Eye (tissue), 1 donor: ENCODE results near the gene HRH3.

Experiments
- DNase-seq: peaks from one replicate; pipeline ENCODE4 v3.0.0-alpha.2; 2015

HRH3 gene

DNA sequence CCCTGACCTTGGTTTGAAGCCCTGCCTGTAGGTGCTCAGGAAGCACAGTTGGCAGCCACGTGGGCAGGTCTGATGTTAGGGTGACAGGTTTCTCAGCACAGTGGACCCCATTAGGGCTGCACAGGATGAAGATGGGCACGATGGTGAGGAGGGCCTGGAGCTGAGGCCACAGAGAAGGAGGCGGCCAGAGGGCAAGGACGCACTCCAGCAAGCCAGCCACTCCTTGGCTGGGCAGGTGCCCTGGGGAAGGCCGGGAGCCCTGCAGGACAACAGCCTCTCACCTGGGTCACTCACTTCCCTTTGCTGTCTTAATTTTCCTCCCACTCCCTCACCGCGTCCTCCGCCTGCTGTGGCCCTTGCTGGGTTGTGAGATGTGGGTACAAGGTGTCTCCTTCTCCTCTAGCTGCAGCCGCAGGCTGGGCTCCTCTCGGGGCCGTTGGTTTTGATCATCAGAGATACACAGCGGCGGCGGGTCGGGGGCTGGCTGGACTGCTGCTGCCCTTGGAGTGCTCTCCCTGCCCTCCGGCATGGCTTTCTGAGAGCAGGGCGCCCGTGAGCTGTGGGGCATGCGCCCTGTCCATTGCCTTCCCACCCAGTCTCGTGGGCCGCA lies 23.9 kb upstream of the HRH3 start:
- DNase-seq, result no peak

DNA sequence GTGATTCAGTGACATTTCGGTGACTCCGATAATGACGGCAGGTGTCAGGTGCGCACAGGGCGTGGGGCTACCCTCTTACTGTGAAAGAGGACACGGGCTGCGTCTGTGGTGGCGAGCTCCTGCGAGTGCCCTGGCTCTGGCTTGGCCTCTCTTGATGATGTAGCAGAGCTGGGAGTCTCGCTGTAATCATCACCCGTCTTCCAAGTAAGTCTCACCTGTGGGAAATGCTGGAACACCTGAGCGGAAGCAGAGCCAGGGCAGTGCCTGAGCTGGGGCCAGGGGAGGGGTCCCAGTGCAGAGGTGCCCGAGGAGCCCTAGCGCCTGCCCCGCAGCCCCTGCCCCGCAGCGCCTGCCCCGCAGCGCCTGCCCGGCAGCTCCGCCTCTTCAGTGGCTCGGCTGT lies 23.0 kb upstream of the HRH3 start:
- DNase-seq, result no peak

- DNase-seq, result no peak
Observed at GRCh38 chr20:62242176-62242575, 22.1 kb upstream of the HRH3 start.

- DNase-seq, result no peak
Observed at GRCh38 chr20:62241506-62241905, 21.4 kb upstream of the HRH3 start.

DNA sequence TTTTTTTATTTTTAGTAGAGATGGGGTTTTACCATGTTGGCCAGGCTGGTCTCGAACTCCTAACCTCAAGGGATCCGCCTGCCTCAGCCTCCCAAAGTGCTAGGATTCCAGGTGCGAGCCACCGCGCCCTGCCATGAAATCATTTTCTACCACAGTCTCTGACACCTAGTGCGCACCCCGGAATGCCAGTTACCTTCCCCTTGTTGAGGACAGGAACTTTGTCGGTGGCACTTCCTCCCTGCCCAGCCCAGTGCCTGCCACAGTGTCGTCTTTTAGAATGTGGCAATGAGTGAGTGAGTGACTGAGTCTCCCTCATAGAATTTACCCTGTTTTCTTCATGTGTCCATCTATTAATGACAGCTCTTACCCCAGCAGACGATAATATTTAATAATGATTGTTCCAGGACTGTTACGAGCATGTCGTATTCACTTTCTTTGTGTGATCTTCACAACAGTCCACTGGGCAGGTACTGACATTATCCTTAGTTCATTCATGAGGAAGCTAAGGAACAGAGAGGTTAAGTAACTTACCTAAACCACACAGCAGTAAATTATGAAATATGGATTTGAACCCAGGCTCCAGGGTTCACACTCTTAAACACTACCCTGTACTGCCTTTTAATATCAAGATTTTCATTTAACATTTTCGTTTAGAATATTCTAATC lies 20.1 kb upstream of the HRH3 start:
- no peak for DNase-seq

DNA sequence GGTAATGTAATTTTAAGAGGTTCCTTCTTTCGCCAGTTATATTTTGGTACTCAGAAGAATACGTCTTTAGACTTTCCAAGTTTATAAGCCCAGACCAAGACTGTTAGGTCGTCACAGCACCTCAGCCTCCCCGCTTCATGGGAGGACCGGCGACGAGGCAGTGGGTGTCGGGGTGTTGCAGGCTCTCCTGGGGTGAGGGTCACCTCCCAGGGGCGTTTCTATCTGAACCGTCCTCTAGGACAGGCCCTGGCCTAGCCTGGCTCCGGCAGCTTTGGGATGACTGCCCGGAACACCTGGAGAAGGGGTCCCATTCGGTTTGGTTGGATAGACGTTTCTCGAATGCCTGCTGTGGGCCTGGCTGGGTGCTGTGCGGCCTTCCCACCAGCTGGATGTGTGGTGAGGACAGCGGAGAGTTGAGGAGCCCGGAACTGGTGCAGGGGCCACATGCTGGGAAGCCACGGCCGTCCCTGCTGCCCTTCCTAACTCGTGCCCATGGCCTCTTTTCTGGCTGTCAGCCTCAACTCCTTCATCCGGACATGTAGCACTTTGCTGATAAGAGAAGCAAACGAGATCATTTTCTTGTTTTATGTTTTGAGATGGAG lies 19.3 kb upstream of the HRH3 start:
- DNase-seq, result no peak

DNA sequence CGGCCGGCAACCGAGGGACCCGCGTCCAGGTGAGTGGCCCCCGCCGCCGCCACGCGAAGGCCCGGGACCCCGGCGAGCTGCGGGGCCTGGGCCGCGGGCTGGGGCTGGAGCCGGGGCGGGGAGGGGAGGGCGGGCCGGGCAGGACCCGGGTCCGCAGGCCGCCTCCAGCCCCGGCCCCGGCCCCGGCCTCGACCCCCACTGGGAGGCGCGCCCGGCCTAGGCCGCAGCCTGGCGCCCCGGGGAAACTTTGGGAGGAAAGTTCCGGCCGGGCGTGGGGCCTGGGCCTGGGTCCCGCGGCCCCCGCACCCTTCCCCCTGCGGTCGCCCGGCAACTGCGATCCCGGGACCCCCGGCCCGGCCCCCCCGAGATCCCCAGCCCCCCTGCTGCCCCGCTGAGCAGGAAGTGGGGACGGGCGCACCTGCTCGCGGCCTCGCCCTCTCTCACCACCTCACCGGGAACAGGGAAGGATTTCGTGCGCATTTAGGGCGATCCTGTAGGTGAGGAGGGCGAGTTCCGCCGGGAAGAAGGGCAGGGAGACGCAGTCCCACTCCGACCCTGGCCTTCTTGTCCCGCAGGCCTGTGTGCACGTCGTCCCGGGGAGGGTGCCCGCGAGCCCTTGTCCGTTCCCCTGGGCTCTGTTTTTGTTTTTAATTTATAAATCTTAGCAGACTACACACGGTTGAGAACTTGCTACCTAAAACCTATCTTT lies 18.6 kb upstream of the HRH3 start:
- DNase-seq, result no peak

DNA sequence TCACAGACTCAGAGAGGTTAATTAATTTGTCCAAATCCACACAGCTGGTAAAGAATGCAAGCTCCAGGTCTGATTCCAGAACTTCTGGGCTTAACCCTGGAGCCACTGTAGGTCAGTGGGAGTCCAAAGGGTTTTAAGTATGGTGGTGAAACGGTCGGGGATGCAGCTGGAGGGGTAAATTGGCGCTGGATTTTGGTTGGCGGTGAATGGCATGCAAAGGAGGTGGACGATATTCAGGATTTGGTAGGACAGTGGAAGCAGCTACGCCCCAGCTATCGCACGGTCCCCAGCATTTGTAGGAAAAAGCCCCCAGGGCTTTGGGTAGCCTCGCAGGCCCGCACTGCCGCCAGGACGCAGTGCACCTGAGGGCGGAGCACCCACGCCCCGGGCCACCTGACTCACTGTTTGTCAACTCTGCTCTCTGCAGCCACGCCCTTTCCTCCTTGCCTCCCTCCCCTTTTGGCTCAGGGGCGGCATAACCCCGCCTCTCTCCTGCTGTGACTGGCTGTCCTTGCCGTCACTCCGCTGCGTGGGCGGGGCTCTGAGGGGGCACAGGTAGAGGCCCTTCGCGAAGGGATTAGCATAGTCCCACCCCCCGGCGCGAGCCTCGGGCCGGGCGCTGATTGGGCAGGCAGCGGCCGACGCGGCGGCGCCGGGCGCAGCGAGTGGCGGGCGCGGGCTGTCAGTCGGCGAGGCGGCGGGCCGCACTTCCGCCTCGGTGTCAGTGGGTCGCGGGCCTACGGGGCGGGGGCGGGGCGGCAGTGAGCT lies 17.9 kb upstream of the HRH3 start, which contains the start of gene OSBPL2:
TSS of gene OSBPL2 (plus strand) at position 721 of the 768 bp plus-strand sequence. CDS start 17,664 bp downstream, outside the sequence.
- DNase-seq, result peak; percentile 100

DNA sequence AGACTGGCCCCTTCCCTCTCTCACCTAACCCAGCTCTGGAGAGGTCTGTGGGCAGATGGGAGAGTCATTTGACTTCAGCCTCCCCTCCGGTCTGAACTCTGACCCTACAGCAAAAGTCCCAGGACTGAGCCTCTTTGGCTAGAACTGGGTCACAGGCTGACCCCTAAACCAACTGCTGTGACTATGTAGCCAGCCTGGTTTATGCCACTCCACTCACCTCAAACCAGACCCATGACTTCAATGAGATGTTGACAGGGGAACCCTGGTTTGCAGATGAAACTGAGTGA lies 17.4 kb upstream of the HRH3 start:
- DNase-seq, result no peak

- peak; percentile 95 for DNase-seq
Observed at GRCh38 chr20:62236766-62237513, 16.9 kb upstream of the HRH3 start.

DNA sequence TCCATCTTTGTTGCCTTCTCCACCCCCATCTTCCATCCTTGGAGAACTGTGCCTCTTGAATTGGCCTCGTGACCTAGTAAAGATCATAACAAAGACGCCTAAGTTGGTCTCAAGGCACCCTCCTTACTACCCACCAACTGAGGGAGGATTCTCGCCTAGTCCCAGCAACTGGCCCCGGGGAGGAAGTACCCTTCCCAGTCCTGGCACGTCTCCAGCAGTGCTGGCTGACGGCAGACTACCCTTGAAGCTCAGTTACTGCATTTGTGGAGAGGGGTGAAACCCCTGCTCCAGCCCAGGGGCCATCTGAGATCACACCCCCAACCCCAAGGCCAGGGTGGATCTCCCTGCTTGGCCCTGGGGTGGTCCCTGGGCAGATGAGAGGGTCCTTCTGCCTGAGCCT lies 16.1 kb upstream of the HRH3 start:
- no peak for DNase-seq

GRCh38 chr20:62235777-62236157 lies 15.7 kb upstream of the HRH3 start:
- DNase-seq, result no peak

- DNase-seq, result no peak
Observed at GRCh38 chr20:62235001-62235776, 15.1 kb upstream of the HRH3 start.

DNA sequence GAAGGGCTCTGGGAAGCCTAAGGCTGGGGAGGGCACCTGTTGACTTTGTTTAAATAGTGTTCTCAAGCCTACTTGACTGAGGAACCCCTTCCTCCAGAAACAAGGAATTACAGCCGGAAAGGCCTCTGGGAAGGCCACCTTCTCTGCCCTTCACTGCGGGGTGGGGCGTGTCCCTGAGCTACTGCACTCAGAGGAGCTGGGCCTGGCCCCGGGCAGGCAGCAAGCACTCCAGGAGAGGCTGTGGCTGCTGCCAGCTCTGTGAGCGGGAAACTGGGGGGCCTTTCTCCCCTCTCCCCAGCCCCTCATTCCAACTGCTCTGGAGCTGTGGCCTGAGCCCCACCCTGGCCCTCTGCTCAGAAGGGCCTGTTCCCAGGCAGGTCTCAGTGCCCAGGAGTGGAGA lies 14.3 kb upstream of the HRH3 start:
- DNase-seq, result no peak

- DNase-seq, result no peak
Observed at GRCh38 chr20:62233684-62234083, 13.6 kb upstream of the HRH3 start.

DNA sequence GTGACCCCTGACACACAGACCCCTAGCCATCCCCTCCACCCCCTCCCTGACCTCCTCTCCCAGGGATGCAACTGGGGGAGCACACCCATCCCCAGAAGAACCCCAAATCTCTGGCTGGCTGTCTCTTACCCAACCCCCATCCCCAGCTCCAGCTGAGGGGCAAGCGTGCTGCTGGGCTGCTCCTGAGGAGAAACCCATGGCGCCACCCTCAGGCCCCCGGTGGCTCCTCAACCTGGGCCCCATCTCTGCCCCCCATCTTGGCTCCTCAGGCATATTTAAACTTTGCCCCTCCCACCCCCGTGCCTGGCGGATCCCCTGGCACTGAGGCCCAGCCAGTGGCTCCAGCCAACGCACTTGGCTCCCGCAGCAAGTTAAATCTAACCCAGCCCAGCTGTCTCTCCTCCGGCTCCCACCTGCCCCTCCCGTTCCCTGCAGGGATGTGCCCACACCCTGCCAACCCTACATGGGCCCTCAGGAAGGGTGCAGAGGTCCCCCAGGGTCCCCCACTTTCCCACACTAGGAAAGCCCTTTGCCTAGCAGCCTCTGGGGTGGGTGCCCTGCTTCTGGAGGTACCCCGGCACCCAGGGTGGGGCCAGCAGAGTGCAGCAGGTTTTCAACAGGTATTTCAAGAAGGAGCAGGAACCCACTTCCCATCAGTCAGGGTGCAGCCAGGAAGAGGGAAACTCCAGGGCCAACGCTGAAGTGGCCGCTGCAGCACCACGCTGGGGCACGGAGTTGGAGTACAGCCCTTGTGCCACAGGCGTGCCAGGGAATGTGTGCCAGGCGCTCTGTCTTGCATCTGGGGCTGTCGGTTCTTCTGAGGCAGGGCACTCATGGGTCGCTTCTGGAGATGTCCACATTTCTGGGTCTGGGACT lies 12.9 kb upstream of the HRH3 start:
- DNase-seq, result no peak

GRCh38 chr20:62232194-62232593 lies 12.1 kb upstream of the HRH3 start:
- DNase-seq, result no peak

- no peak for DNase-seq
Observed at GRCh38 chr20:62231292-62231691, 11.2 kb upstream of the HRH3 start.

DNA sequence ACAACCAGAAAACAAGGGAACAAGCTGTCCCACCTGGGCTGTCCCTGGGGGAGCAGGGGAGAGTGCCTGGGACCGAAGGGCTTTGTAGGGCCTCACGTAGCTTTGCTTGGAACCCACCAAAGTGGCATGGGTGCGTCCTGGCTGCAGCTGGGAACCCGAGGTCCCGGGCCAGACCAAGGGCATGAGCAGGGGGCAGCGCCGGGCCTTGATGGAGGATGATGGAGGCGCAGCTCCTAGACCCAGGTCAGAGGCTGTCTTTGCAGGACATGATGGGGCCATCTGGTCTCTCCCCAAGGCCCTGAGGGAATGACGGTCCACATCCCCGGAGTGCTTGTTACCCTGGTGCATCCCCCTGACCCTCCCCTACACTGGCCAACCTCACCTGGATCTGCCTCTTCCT lies 10.6 kb upstream of the HRH3 start:
- DNase-seq, result no peak

- DNase-seq, result no peak
Observed at GRCh38 chr20:62230276-62230675, 10.2 kb upstream of the HRH3 start.

DNA sequence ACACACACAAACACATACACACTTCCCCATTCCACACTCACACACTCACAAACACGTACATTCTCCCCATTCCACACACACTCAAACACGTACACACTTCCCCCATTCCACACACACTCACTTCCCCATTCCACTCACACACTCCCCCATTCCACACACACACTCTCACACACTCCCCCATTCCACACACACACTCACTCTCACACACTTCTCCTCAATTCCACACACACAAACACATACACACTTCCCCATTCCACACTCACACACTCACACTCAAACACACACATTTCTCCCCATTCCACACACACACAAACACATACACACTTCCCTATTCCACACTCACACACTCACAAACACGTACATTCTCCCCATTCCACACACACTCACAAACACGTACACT lies 9.6 kb upstream of the HRH3 start:
- no peak for DNase-seq
